HCT116 (cell line): Measurements from ENCODE around the gene CHST5. TPM values are rescaled to one million over a fixed set of nuclear protein-coding genes. Genes with fewer than 3 reads are reported as not detected.
"Not testable (repeated sequence)": the region's sequence is repeated elsewhere in the genome, so short reads cannot be mapped to it uniquely, and the experiment has no call there.

ENCODE experiments used
- ATAC-seq: fragments of 200-7000 bp; cut with Tn5 transposase; 2 replicates; pipeline ENCODE4 v1.9.1; 2020; ENCODE audit warnings: mild to moderate bottlenecking, moderate library complexity
- BruUV-seq: library from RNA; stranded (reverse); fragments of 400-500 nt; replicated peaks from 2 replicates; lab custom pipeline; 2021; lab: Mats Ljungman, UMichigan
- CTCF ChIA-PET: fragments of 300-600 bp; sonication (Branson Sonifier 250); formaldehyde crosslinking; loops from one replicate; lab custom pipeline; 2021; ENCODE audit warnings: antibody characterized with exemption; lab: Charles Lee
- POLR2A ChIA-PET: fragments of 300-600, 350-600 bp; sonication (Branson Sonifier 250); formaldehyde crosslinking; loops from one replicate; lab custom pipeline; 2021; ENCODE audit warnings: antibody characterized with exemption; lab: Charles Lee
- RAD21 ChIA-PET, 2 experiments: fragments of 300-600 bp; sonication (Branson Sonifier 250); formaldehyde crosslinking; loops; one replicate each; lab custom pipeline; 2023; ENCODE audit warnings: low total read pairs in 2 of 2; ENCODE audit not compliant: uncharacterized antibody in 2 of 2, unreplicated experiment in 2 of 2, low non-redundant PET in 1 of 2; lab: Charles Lee
- DNase-seq: peaks from one replicate; pipeline ENCODE4 v3.0.0-alpha.2; 2010; ENCODE audit warnings: low read depth, low spot score
- H2AFZ ChIP-seq: fragments of 200-600 bp; shearing (Covaris generic), sonication (generic); 2 replicates; pipeline ENCODE4 v1.6.1; 2017; ENCODE audit warnings: low read depth, mixed run types, mixed read lengths, antibody characterized with exemption, low read length; ENCODE audit not compliant: poor library complexity, severe bottlenecking
- H3K27ac ChIP-seq: 2 replicates; pipeline ENCODE4 v1.5.1; 2012; ENCODE audit warnings: low read depth, low read length
- H3K27me3 ChIP-seq: fragments of 200-600 bp; sonication (generic); 2 replicates; pipeline ENCODE4 v1.6.1; 2016; ENCODE audit warnings: mixed run types, low read length, mixed read lengths; ENCODE audit not compliant: insufficient read depth
- H3K36me3 ChIP-seq, 2 experiments: fragments of 200-500 bp in 1 of 2; fragments of 200-600 bp in 1 of 2; sonication (Bioruptor generic) in 1 of 2; sonication (generic) in 1 of 2; 2 replicates each; pipeline versions ENCODE4 v1.5.1 to v1.6.1; 2014 to 2016; ENCODE audit warnings: low read length in 2 of 2, inconsistent platforms in 1 of 2, mixed read lengths in 1 of 2, mixed run types in 1 of 2; ENCODE audit not compliant: insufficient read depth in 2 of 2, control insufficient read depth in 1 of 2
- H3K4me1 ChIP-seq, 2 experiments: fragments of 200-600 bp in 1 of 2; sonication (generic) in 1 of 2; 2 replicates each; pipeline versions ENCODE4 v1.5.1 to v1.6.1; 2012 to 2017; ENCODE audit warnings: low read length in 2 of 2, inconsistent platforms in 1 of 2, mild to moderate bottlenecking in 1 of 2, mixed read lengths in 1 of 2, mixed run types in 1 of 2, moderate library complexity in 1 of 2; ENCODE audit not compliant: insufficient read depth in 2 of 2, control insufficient read depth in 1 of 2
- H3K4me2 ChIP-seq: fragments of 200-600 bp; sonication (generic); 2 replicates; pipeline ENCODE4 v1.6.1; 2017; ENCODE audit warnings: mixed run types, low read length, mixed read lengths
- H3K4me3 ChIP-seq, 2 experiments: fragments of 200-600 bp in 1 of 2; sonication (generic) in 1 of 2; replicated peaks in 1 of 2; 2 replicates each; pipeline ENCODE4 v1.5.1; 2011 to 2016; ENCODE audit warnings: low read length in 2 of 2, control low read depth in 1 of 2, low read depth in 1 of 2, mild to moderate bottlenecking in 1 of 2, mixed read lengths in 1 of 2, mixed run types in 1 of 2
- H3K79me2 ChIP-seq: fragments of 200-600 bp; sonication (generic); 2 replicates; pipeline ENCODE4 v1.6.1; 2017; ENCODE audit warnings: mild to moderate bottlenecking, mixed run types, low read length, moderate library complexity, mixed read lengths; ENCODE audit not compliant: insufficient read depth
- H3K9ac ChIP-seq: fragments of 200-600 bp; sonication (generic); 2 replicates; pipeline ENCODE4 v1.6.1; 2016; ENCODE audit warnings: low read length, mixed read lengths
- H3K9me2 ChIP-seq: fragments of 200-600 bp; sonication (generic), shearing (Covaris generic); 2 replicates; pipeline ENCODE4 v1.6.1; 2017; ENCODE audit warnings: mixed run types, mild to moderate bottlenecking, moderate library complexity; ENCODE audit not compliant: insufficient read depth
- H3K9me3 ChIP-seq, 2 experiments: fragments of 200-500 bp in 1 of 2; fragments of 200-600 bp in 1 of 2; sonication (Bioruptor generic) in 1 of 2; sonication (generic) in 1 of 2; 2 replicates each; pipeline ENCODE4 v1.6.1; 2014 to 2017; ENCODE audit warnings: low read length in 2 of 2, mixed read lengths in 2 of 2, inconsistent platforms in 1 of 2, low read depth in 1 of 2, mild to moderate bottlenecking in 1 of 2, mixed run types in 1 of 2, moderate library complexity in 1 of 2; ENCODE audit not compliant: control insufficient read depth in 1 of 2, insufficient read depth in 1 of 2
- H4K20me1 ChIP-seq: fragments of 200-600 bp; sonication (generic), shearing (Covaris generic); 2 replicates; pipeline ENCODE4 v1.6.1; 2017; ENCODE audit warnings: mixed run types, mild to moderate bottlenecking, moderate library complexity; ENCODE audit not compliant: insufficient read depth
- FOSL1 ChIP-seq: IDR thresholded peaks from 2 replicates; pipeline ENCODE4 v1.6.1; 2012; ENCODE audit warnings: low read depth
- SIN3A ChIP-seq: IDR thresholded peaks from 2 replicates; pipeline ENCODE4 v1.6.1; 2012; ENCODE audit warnings: low read depth
- SP1 ChIP-seq: IDR thresholded peaks from 2 replicates; pipeline ENCODE4 v1.6.1; 2012; ENCODE audit warnings: low read depth
- TCF7L2 ChIP-seq: IDR thresholded peaks from 2 replicates; pipeline ENCODE4 v1.7.0; 2011; ENCODE audit warnings: borderline replicate concordance, inconsistent platforms; ENCODE audit not compliant: insufficient read depth, insufficient read length; ENCODE audit errors: extremely low read depth
- ZBTB33 ChIP-seq: IDR thresholded peaks from 2 replicates; pipeline ENCODE4 v1.6.1; 2011; ENCODE audit warnings: mild to moderate bottlenecking, low read length, moderate library complexity; ENCODE audit not compliant: insufficient replicate concordance; ENCODE audit errors: extremely low read depth
- intact Hi-C: fragments of 100-400 bp; cut with micrococcal nuclease; formaldehyde crosslinking; loops from 2 replicates; pipeline ENCODE4 v1.10.0; 2022
- total RNA-seq: library from RNA; stranded (reverse); gene quantifications from one replicate; pipeline ENCODE4 v1.2.1, GENCODE V29; 2021; ENCODE audit not compliant: unreplicated experiment
- TF ChIP-seq, protein P1 (sequence below): IDR thresholded peaks from 2 replicates; pipeline ENCODE4 v1.6.1; 2012
- TF ChIP-seq, protein P2 (sequence below), 3 experiments: fragments of 200-600 bp in 1 of 3; sonication (generic) in 1 of 3; IDR thresholded peaks in 2 of 3; conservative IDR thresholded peaks in 1 of 3; 2 replicates each; pipeline ENCODE4 v1.5.1; 2012 to 2017; ENCODE audit warnings: low read depth in 2 of 3, low read length in 2 of 3, antibody characterized with exemption in 1 of 3, borderline replicate concordance in 1 of 3, control low read depth in 1 of 3, mild to moderate bottlenecking in 1 of 3, mixed read lengths in 1 of 3, mixed run types in 1 of 3, moderate library complexity in 1 of 3; ENCODE audit not compliant: insufficient read depth in 1 of 3

The CHST5 gene
- total RNA-seq, 1 experiment from 2014 or later = 0.32 TPM

GRCh38 chr16:75545879-75546278 is 10.0 kb upstream of the CHST5 start:
- intact Hi-C loops = not testable (repeated sequence)

GRCh38 chr16:75542462-75542861 is 6.6 kb upstream of the CHST5 start:
- H2AFZ ChIP-seq, H3K9ac ChIP-seq, DNase-seq, H3K79me2 ChIP-seq, H3K4me1 ChIP-seq, POLR2A ChIA-PET, ATAC-seq, H3K4me2 ChIP-seq, RAD21 ChIA-PET, BruUV-seq, intact Hi-C loops, H3K4me3 ChIP-seq, H3K9me2 ChIP-seq, H4K20me1 ChIP-seq, H3K36me3 ChIP-seq, H3K27ac ChIP-seq, H3K9me3 ChIP-seq, H3K27me3 ChIP-seq: not testable (repeated sequence)
- CTCF ChIA-PET = interaction anchor here (1.4 kb wide), 1 partner anchor 25 kb away, joined by 7 read pairs; no protein-coding TSS in a partner anchor

More at GRCh38 chr16:75545879-75546278, 10.0 kb upstream of the CHST5 start:
- H3K79me2 ChIP-seq, H3K4me3 ChIP-seq, POLR2A ChIA-PET, H3K9me2 ChIP-seq, ATAC-seq, BruUV-seq, H3K27ac ChIP-seq, H3K9me3 ChIP-seq, DNase-seq, RAD21 ChIA-PET, H3K27me3 ChIP-seq, H3K36me3 ChIP-seq, H3K4me2 ChIP-seq, H3K4me1 ChIP-seq, H4K20me1 ChIP-seq, H2AFZ ChIP-seq, H3K9ac ChIP-seq: not testable (repeated sequence)
- CTCF ChIA-PET = interaction anchor here (0.7 kb wide), 1 partner anchor 28 kb away, joined by 3 read pairs; no protein-coding TSS in a partner anchor

DNA sequence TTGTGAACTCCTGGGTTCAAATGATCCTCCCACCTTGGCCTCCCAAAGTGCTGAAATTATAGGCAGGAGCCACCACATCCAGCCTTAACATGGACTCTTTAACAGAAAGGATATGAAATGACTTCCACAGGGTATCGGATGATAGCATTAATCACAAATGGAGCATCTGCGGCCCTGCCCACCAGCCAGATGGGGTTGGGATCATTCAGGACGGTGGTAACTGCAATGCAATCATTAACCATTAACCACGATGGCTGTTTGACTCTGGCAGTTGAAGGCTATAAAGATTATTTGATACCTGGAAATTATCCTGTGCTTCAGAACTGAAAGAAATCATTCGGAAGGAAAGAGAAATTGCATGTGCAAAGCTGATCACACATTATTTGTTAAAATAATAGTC is 5.3 kb upstream of the CHST5 start:
- Histone ChIP-seq H2AFZ (no peak overlapping the region), H3K27ac (no peak overlapping the region), H4K20me1 (no peaks in the 10 kb centered on the region), H3K27me3 (no peaks in the 10 kb centered on the region), H3K9me3 (no peaks in the 10 kb centered on the region), H3K4me1 (peaks cover 0 to under 1% of the 10 kb centered on the region in 2 experiments; a peak in 1 of 4 replicates), H3K4me2 (no peak overlapping the region), H3K4me3 (no peak overlapping the region), H3K79me2 (no peaks in the 10 kb centered on the region), H3K9me2 (no peaks in the 10 kb centered on the region), H3K9ac (no peak overlapping the region), H3K36me3 (no peaks in the 10 kb centered on the region; a peak in 1 of 4 replicates)
- DNase-seq (no peak), ATAC-seq (no peak)
- intact Hi-C loops = no loop called here
- ChIA-PET POLR2A (no interaction called here), RAD21 (no interaction called here), CTCF (interaction anchor here (0.9 to 1.4 kb wide), 2 partner anchors 9 to 24 kb away, joined by 4 read pairs; no protein-coding TSS in a partner anchor)
- BruUV-seq = no TSS peak
- TF ChIP-seq SIN3A (no peak), ZBTB33 (no peak), SP1 (no peak), FOSL1 (no peak), TCF7L2 (no peak)
- TF ChIP-seq, protein P1, sequence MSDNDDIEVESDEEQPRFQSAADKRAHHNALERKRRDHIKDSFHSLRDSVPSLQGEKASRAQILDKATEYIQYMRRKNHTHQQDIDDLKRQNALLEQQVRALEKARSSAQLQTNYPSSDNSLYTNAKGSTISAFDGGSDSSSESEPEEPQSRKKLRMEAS = no peak
- TF ChIP-seq, protein P2, sequence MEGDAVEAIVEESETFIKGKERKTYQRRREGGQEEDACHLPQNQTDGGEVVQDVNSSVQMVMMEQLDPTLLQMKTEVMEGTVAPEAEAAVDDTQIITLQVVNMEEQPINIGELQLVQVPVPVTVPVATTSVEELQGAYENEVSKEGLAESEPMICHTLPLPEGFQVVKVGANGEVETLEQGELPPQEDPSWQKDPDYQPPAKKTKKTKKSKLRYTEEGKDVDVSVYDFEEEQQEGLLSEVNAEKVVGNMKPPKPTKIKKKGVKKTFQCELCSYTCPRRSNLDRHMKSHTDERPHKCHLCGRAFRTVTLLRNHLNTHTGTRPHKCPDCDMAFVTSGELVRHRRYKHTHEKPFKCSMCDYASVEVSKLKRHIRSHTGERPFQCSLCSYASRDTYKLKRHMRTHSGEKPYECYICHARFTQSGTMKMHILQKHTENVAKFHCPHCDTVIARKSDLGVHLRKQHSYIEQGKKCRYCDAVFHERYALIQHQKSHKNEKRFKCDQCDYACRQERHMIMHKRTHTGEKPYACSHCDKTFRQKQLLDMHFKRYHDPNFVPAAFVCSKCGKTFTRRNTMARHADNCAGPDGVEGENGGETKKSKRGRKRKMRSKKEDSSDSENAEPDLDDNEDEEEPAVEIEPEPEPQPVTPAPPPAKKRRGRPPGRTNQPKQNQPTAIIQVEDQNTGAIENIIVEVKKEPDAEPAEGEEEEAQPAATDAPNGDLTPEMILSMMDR (IDR thresholded peaks at IDR 0.05 in 2 of 3, conservative IDR thresholded peaks at IDR 0.05 in 1 of 3; ENCODE audit: borderline replicate concordance in 1 of 3, insufficient read depth in 1 of 3, low read depth in 2 of 3, low read length in 2 of 3) = no peak
